Measurements from ENCODE around the gene LEPR. TPM values are rescaled to one million over a fixed set of nuclear protein-coding genes. Genes with fewer than 3 reads are reported as not detected.

The LEPR gene, protein sequence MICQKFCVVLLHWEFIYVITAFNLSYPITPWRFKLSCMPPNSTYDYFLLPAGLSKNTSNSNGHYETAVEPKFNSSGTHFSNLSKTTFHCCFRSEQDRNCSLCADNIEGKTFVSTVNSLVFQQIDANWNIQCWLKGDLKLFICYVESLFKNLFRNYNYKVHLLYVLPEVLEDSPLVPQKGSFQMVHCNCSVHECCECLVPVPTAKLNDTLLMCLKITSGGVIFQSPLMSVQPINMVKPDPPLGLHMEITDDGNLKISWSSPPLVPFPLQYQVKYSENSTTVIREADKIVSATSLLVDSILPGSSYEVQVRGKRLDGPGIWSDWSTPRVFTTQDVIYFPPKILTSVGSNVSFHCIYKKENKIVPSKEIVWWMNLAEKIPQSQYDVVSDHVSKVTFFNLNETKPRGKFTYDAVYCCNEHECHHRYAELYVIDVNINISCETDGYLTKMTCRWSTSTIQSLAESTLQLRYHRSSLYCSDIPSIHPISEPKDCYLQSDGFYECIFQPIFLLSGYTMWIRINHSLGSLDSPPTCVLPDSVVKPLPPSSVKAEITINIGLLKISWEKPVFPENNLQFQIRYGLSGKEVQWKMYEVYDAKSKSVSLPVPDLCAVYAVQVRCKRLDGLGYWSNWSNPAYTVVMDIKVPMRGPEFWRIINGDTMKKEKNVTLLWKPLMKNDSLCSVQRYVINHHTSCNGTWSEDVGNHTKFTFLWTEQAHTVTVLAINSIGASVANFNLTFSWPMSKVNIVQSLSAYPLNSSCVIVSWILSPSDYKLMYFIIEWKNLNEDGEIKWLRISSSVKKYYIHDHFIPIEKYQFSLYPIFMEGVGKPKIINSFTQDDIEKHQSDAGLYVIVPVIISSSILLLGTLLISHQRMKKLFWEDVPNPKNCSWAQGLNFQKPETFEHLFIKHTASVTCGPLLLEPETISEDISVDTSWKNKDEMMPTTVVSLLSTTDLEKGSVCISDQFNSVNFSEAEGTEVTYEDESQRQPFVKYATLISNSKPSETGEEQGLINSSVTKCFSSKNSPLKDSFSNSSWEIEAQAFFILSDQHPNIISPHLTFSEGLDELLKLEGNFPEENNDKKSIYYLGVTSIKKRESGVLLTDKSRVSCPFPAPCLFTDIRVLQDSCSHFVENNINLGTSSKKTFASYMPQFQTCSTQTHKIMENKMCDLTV
- total RNA-seq, result 13.3 and 15.7 TPM in 2 replicates

DNA sequence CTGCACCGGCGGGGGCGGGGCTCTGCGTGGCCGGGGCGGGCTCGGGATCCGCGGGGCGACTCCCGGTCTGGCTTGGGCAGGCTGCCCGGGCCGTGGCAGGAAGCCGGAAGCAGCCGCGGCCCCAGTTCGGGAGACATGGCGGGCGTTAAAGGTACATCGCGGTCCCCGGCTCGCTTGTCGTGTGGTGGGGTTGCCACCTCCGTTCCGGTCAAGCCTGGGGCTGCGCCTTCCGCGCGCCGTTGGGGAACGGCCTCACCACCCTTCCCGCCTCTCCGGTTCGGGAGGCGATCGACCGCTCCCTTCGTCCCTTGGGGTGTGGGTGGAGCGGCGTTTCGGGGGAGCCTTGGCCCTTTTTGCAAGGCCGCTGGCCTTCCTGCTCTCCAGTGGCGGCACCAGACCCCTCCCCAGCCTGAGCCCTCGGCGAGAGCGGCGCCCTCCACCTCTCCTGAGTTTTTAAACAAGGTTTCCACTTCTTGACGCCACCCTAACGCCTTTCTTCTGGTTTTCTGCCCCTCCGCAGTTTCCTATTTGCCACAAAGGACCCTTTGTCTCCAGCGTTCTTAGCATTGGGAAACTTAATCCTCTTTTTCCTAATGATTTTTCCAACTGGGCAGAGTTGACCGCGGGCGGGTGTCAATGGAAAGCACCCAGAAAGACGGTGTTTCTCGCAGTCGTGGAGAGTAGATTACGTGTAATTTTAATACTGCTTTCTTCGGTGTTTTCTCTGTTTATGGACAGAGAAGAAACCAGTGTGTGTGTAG, at the start of gene LEPR, which contains the start of gene LEPROT:
Gene LEPR, plus strand, starts transcription at position 79 of the 761 bp plus-strand sequence. CDS start 144,898 bp downstream, outside the sequence.
Gene LEPROT, plus strand, starts transcription at position 79 of the 761 bp plus-strand sequence. Its CDS starts 57 bp downstream, at position 136.

Other genes starting within 250 kb of the LEPR start
- 1.1 and 4.7 TPM in 2 replicates for gene DNAJC6, start 111.1 kb upstream of the LEPR start, total RNA-seq
- gene LEPROT, start within 50 bp of the LEPR start, total RNA-seq, result 70.6 and 73.7 TPM in 2 replicates